Measurements from ENCODE around the gene CLEC2B.

The CLEC2B gene

GRCh38 chr12:9809338-9809737 lies 59.8 kb downstream of the CLEC2B start:
- no peak for DNase-seq (ENCODE audit: low read depth, low spot score)

- no peak for DNase-seq (ENCODE audit: low read depth, low spot score)
Observed at GRCh38 chr12:9808504-9808903, 60.6 kb downstream of the CLEC2B start.

GRCh38 chr12:9806714-9807113 lies 62.4 kb downstream of the CLEC2B start:
- no peak for DNase-seq (ENCODE audit: low read depth, low spot score)

DNA sequence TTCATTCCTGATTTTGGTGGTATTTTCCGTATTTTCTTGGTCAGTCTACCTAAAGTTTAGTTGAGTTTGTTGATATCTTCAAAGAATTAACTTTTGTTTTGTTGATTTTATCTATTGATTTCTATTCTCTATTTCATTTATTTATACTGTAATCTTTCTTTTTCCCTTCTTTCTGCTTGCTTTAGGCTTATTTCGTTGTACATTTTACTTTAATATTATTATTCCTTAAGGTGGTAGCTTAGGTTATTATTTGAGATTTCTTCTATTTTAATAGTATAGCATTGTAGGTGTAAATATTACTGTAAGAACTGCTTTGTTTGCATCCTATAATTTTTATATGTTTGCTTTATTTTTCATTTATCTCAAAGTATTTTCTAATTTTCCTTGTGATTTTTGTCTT lies 63.3 kb downstream of the CLEC2B start:
- DNase-seq (ENCODE audit: low read depth, low spot score): no peak

All from brain pericyte (primary cell).